ENCODE measurements around the gene CHMP4B.

CHMP4B gene

GRCh38 chr20:33900521-33901131, 89.5 kb downstream of the CHMP4B start:
- DNase-seq (ENCODE audit: low spot score) = no peak

- no peak for DNase-seq (ENCODE audit: low spot score)
Observed at GRCh38 chr20:33901132-33901523, 90.0 kb downstream of the CHMP4B start.

GRCh38 chr20:33902011-33902410, 90.9 kb downstream of the CHMP4B start:
- DNase-seq (ENCODE audit: low spot score) = no peak
